ENCODE data around the gene GEN1.

GEN1 gene

GRCh38 chr2:17753803-17754663 is at the start of gene GEN1, which contains the start of gene SMC6:
Gene GEN1 (plus strand): TSS chr2:17754138. CDS start chr2:17759944, 5,806 bp downstream.
Gene SMC6 (minus strand): TSS chr2:17753810. CDS start chr2:17745946, 7,864 bp downstream.
- peak; percentile 91 for DNase-seq

- DNase-seq, result no peak
Measured at GRCh38 chr2:17706845-17707244, 47.1 kb upstream of the GEN1 start.

- no peak for DNase-seq
Measured at GRCh38 chr2:17708501-17708900, 45.4 kb upstream of the GEN1 start.

DNA sequence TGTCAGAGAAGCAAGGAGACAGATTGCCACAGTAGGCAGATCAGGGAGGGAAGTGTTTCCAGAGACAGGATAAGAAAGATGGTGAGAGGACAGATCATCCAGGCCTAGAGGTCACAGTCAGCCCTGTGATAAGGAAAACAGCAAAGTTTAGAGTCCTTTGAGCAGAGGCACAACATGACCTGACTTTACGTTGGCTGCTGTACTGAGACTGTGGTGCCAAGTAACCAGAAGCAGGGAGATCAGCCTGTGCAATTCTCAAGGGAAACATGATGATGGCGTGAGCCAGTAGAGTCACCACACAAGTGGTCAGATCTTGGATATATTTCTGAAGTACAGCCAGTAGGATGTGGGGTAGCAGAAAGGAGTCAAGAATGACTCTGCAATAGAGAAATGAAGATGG is 44.0 kb upstream of the GEN1 start:
- DNase-seq, result no peak

DNA sequence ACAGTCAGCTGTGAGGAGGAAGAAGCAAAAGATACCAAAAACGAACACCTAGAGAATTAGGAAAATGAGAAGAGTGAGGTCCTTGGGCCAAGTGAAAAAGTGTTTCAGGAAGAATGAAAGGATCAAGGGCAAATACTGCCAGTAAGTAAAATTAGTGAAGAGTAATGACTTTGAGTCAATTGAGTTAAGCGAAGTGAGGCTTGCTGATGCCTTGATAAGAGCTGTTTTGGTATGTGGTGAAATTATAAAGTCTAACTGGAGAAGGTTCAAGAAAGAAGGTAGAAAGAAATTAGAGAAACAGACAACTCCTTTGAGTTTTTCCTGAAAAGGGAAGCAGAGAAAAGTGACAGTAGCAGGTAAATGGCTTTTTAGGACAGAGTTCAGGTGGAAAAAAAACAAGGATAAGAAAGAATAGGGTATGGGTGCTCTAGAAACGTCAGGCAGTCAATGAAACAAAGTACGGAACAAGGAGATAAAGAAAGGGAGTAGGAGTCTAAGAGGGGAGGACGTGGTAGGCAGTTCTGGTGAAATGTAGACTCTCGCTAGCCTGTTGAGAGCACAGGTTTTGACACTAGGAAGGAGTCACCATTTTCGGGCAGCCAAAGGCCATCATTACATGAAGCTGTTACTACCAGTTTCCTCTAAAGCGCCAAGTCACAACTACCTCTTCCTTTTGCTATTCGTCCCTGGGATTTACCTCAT is 43.2 kb upstream of the GEN1 start:
- no peak for DNase-seq

DNA sequence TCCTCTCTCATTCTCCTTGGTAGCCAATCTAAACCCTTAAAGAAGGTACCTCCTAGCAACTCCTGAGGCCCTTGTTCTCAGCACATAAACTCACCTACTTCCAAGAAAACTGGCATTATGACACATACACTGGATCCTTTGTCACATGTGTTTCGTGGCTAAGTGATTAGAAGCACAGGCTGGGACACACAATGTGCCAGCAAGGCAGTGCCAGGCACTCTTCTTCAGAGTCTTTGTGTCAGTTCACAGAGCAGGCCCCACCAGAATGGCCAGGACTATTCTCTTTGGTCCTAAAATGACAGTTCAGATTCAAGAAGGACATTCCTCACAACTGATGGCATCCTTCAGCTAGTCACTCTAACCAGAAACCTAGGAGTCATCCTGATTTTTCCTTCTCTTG is 40.6 kb upstream of the GEN1 start:
- no peak for DNase-seq

GRCh38 chr2:17717666-17718065 is 36.3 kb upstream of the GEN1 start:
- no peak for DNase-seq

DNA sequence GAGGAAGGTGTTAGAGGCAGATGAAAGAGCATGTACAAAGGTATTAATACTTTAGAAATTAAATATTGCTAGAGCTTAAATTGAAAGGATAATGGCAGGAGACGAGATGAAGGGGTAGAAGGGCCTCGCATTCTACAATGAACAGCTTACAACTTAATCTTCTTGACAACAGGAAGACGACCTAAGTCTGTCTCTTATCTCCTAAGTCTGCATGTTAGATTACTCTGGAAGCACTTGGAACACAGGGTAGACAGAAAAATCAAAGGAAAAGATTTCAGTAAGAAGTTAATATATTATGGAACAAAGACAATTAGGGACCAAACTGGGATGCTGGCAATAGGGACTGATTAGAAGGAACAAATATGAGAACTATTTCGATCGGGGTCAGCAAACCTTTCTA is 35.2 kb upstream of the GEN1 start:
- DNase-seq, result no peak

GRCh38 chr2:17719562-17720371 is 34.2 kb upstream of the GEN1 start:
- DNase-seq, result peak; percentile 25

GRCh38 chr2:17728210-17728609 is 25.7 kb upstream of the GEN1 start:
- no peak for DNase-seq

- DNase-seq, result no peak
Measured at GRCh38 chr2:17729880-17730279, 24.1 kb upstream of the GEN1 start.

DNA sequence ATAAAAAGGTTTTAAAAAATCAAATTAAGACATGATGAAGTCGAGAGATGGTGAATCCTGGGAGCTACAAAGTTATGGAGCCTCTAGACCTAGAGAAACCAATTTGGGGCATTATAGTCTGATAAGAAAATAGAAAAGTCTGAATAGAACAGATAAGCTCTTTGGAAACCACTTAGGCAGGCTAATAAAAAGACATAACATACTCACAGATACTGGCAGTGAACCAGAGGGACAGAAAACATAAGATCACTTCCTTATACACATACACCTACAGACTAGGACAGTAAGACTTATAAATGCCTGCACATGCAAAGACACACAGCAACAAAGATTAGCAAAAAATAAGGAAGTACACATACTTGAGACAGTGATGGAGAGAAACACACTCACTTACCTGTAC is 20.3 kb upstream of the GEN1 start:
- no peak for DNase-seq

GRCh38 chr2:17735864-17736263 is 18.1 kb upstream of the GEN1 start:
- DNase-seq, result no peak

DNA sequence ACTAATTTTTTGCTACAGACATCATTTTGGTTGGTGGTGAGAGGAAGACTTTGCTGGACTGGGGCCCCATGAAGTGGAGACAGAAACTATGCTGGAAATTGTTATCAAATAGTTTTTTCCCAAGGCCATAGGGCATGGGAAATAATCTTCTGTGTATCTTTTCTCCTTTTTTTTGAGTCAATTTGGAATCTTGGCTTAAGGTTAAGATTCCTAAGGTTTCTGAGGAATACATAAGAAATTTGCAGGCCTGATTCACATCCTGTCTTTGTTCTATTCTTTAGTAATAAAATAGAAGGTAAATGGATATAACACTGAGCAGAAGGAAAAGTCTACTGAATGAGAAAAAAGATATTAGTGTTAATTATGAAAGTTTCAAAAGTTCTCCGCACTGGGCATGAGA is 16.9 kb upstream of the GEN1 start:
- DNase-seq, result no peak

DNA sequence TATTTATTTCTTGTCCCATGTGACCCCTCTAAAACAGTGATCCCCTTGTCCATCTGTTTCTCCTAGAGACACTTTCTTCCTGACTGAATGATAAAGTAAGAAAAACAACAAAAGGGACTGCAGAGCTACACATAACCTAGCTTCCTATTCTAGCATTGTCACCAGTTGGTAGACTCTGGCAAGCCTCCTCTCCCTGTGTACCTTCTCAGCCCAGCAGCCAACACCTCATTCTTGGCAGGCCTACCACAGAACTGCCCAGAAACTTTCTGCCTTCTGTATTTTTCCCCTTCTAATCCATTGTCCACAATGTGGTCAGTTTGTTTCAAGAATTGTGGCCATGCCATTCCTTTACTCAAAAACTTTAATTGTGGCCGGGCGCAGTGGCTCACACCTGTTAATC is 13.7 kb upstream of the GEN1 start:
- DNase-seq, result no peak

GRCh38 chr2:17747684-17748452 is 6.1 kb upstream of the GEN1 start:
- DNase-seq, result no peak

DNA sequence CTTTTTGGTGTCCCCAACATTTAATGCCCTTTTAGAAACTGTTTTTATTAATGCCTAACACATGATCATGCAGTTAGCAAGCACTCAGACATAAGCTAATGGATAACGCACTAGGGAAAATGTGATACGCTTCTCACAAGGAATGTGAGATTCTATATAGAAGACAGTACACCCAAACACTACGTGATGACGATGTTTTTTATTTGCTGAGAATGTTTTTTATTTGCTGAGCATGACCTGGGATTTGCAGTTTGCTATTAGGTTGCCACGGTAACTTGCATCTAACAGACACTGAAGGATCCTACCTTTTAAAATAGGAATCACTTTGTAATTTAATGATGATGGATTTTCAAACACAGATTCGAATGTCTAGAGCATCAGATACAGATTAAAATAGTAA is 5.2 kb upstream of the GEN1 start:
- no peak for DNase-seq

GRCh38 chr2:17749753-17750438 is 4.0 kb upstream of the GEN1 start:
- peak; percentile 21 for DNase-seq

DNA sequence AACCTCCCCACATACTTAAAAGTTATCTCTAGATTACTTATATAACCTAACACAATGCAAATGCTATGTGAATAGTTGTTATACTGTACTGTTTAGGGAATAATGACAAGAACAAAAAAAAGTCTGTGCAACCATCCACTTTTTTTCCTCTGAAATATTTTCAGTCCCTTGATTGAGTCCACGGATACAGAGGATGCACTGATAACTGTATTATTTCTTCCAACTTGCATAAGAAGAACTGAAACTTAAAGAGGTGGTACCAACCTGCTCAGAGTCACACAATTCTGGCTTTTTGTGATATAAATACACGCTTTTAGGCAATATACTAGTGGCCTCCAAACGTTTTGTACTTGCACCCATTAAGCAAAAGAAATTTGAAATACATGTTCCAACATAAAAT is 1.7 kb upstream of the GEN1 start:
- peak; percentile 6 for DNase-seq

GRCh38 chr2:17752892-17753802 is 791 bp upstream of the GEN1 start:
- DNase-seq, result peak; percentile 27
